Mesenteric fat pad (tissue), 1 donor: ENCODE results near the gene TRIP6. TPM values are rescaled to one million over a fixed set of nuclear protein-coding genes. Genes with fewer than 3 reads are reported as not detected.

Experiments
- DNase-seq: peaks from one replicate; pipeline ENCODE4 v3.0.0-alpha.2; 2020; ENCODE audit warnings: low spot score
- total RNA-seq: library from RNA; stranded (reverse); fragmentation: NEBNext Ultra II Directional; extraction: Animal tissue kit (Norgen Biotek cat#: 25700); gene quantifications from one replicate; pipeline ENCODE4 v1.2.1, GENCODE V29; 2021
- donor health status: DM: yes; HTN: yes; CAD: no.

The TRIP6 gene
- total RNA-seq, 1 donor from 2014 or later: 71.0 TPM

- no peak for DNase-seq
Observed at GRCh38 chr7:100873599-100874299, 6.6 kb downstream of the TRIP6 start.

GRCh38 chr7:100874300-100874576 is 7.1 kb downstream of the TRIP6 start:
- no peak for DNase-seq

GRCh38 chr7:100874577-100875355 is 7.6 kb downstream of the TRIP6 start, which contains the start of gene SRRT:
SRRT (plus strand) TSS chr7:100875103; CDS start chr7:100875591, 488 bp downstream.
- DNase-seq: peak; percentile 99

GRCh38 chr7:100875356-100875751 is 8.2 kb downstream of the TRIP6 start:
- no peak for DNase-seq

- no peak for DNase-seq
Observed at GRCh38 chr7:100878013-100878412, 10.8 kb downstream of the TRIP6 start.

- DNase-seq: no peak
Observed at GRCh38 chr7:100878685-100879084, 11.5 kb downstream of the TRIP6 start.

- DNase-seq: no peak
Observed at GRCh38 chr7:100879685-100880261, 12.6 kb downstream of the TRIP6 start.

GRCh38 chr7:100880645-100881044 is 13.5 kb downstream of the TRIP6 start:
- DNase-seq: no peak

- DNase-seq: no peak
Observed at GRCh38 chr7:100881136-100881535, 13.9 kb downstream of the TRIP6 start.

- DNase-seq: no peak
Observed at GRCh38 chr7:100882201-100882600, 15.0 kb downstream of the TRIP6 start.

- DNase-seq: no peak
Observed at GRCh38 chr7:100882785-100883526, 15.8 kb downstream of the TRIP6 start.

- DNase-seq: no peak
Observed at GRCh38 chr7:100884736-100885439, 17.7 kb downstream of the TRIP6 start.

- DNase-seq: no peak
Observed at GRCh38 chr7:100885440-100886141, 18.4 kb downstream of the TRIP6 start.

- no peak for DNase-seq
Observed at GRCh38 chr7:100886142-100886935, 19.2 kb downstream of the TRIP6 start.

GRCh38 chr7:100886936-100887515 is 19.8 kb downstream of the TRIP6 start:
- DNase-seq: no peak

- DNase-seq: no peak
Observed at GRCh38 chr7:100887516-100888290, 20.5 kb downstream of the TRIP6 start.

- no peak for DNase-seq
Observed at GRCh38 chr7:100888291-100888987, 21.3 kb downstream of the TRIP6 start.
